HG02571 (cell line): ENCODE data around the gene NUAK1.

Source experiments
- ATAC-seq: cut with Tn5 transposase; IDR thresholded peaks from one replicate; pipeline ENCODE4 v1.9.1; 2021; ENCODE audit warnings: mild to moderate bottlenecking, moderate library complexity; ENCODE audit not compliant: unreplicated experiment

NUAK1 gene

GRCh38 chr12:106084014-106084671 is 54.6 kb downstream of the NUAK1 start:
- ATAC-seq = no peak

DNA sequence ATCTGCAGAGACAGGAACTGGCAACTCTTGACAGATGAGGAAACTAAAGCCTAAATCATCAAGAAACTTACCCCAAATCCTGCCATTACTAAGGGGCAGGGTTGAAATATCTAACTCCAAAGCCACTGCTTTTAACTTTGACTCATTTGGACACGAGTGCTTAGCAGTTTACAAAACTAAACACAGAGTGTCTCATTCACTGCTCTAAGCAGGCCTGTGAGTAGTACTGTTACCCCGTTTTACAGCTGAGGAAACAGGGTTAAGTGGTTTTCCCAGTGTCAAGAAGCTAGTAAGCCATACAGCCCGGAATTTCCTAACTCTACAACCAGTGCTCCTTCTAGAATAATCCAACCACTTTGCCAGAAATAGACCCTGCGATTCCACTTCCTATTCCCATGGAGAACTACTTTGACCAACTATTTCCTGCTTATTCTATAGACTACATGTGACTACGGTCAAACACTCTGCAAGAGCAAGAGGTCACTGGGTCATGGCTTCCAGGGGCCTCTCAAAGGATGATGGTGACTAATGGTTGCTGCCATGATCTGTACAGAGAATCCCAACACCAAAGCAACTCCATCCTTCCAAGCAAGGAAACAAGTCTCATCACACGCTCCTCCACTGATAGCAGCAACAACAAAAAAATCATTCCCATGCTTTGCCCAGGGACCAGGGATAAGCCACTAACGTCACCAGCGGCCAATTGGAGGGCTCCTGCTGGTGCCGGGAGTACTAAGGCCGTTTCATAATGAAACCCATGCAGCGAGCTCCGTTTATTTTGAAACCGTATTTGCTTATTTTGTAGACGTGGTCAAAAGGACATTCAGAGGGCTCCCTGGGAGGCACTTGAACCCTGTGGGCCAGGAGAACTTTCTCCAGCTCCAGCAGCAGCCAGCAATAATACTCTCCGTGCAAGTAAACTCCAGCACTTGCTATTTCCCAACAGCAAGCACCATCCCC is 56.3 kb downstream of the NUAK1 start:
- no peak for ATAC-seq

DNA sequence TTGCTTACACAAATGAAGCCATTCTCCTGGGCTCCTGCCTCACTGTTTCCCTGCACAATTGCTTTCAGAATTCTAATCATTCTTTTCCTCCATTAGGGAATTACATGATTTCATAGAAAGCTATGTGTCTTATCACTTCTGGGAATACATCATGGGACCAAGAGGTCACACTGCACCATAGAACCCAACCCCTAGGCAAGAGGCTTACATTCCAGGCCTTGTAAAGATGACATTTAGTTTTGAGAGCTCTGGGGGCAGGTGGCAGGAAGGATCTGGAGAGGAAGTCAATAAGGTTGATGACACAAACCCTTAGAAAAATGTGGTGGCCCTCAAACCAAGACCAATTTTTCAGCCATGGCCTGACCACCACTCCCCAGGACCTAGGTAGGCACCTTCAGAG is 57.1 kb downstream of the NUAK1 start:
- ATAC-seq = no peak

GRCh38 chr12:106080791-106081170 is 58.0 kb downstream of the NUAK1 start:
- ATAC-seq = no peak

DNA sequence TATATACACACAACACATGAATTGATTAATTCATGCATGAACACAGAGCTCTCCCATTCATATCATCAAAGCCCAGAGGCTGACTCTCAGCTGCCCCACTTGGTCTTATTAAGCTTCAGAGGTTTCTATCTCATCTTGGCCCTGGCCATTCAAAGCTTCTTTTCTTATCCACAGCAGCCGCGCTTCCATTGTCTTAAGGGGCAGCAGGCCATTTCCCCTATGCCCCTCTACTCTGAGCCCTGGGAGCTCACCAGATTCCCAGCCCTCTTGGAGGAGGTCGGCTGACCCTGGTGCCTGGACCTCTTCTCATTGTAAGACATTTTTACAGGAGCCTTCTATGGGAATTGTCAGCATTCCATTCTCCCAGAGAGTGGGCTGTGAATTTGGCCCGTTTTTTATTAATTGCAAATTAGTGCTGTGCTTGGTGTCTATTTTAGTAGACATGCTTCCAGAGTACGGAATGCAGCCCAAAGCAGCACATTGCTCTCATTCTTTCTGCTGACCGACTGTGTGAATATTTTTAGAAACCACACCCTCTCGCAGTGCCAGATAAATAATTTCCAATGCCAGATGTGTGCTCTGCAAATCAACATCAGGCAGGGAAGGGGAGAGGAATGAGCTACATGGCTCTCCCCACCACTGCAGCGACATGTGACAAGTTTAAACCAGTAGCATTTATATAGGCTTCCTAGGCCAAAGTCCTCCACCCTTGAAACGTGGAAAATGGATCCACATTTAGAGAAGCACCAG is 58.5 kb downstream of the NUAK1 start:
- no peak for ATAC-seq

- no peak for ATAC-seq
Measured at GRCh38 chr12:106079148-106079738, 59.5 kb downstream of the NUAK1 start.

DNA sequence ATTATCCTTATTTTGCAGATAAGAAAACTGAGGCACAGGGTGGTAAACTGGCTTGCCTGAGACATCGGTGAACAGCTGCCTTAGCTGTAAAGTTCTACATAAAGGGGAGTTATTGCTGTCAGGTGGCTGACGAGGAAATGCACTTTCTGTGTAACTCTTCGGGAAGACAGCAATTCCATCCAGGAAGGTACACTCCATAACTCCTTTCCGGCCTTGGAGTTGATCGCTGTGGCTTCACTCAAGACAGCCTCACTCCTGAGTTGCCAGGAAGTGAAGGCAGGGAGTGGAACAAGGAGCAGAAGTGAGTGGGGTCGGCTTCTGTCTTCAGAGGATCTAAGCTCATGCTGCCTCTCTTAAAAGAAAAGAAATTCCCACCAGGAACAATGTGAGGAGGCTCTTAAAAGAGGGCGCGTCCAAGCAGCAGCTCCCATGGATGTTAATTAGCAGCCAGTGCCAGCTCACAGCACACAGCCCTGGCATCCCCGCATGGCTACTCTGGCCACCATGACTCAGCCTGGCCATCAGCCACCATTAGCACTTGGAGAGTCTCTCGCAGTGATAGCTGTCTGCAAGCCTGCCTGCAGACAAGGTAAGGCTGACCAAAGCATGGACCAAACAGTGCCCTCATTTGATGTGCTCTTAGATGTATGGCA is 60.3 kb downstream of the NUAK1 start:
- no peak for ATAC-seq

GRCh38 chr12:106074706-106075392 is 63.9 kb downstream of the NUAK1 start:
- ATAC-seq = no peak

GRCh38 chr12:106074361-106074705 is 64.4 kb downstream of the NUAK1 start:
- no peak for ATAC-seq

GRCh38 chr12:106073179-106073578 is 65.6 kb downstream of the NUAK1 start:
- ATAC-seq = no peak

DNA sequence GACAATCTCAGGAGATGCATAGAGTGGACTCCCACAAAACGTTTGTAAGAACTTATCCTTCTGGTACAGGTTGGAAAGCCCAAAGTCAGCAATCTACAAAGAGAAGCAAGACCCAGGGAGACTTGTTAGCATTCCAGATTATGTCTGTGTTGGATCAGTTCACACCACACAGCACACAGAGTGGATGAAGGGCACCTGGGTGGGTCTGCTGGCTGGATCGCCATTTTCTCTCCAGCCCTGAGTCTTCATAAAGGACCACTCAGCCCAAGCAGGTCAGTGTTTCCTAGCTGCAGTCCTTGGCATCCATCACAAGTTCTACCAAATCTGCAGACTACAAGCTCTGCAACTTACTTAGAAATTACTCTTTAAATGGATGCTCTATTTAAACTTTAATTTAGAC is 66.0 kb downstream of the NUAK1 start:
- no peak for ATAC-seq

GRCh38 chr12:106071686-106072085 is 67.1 kb downstream of the NUAK1 start:
- ATAC-seq = no peak

DNA sequence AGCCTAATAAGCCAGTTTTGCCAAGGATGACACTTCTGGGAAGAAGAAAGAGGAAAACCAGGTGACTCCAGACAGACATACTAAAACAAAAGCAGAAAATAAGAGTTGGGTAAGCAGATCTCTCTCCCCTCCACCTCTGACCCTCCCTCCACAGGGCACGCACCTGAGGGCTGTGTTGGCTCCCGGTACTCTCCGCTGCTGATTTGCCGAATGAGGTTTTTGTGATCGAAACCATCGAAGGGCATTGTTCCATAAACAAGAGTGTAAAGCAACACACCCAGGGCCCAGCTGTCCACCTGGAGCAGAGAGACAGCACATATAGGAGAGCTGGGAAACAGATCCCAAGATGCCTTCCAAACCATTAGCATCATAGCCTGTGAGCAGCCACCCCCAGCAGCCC is 68.1 kb downstream of the NUAK1 start:
- no peak for ATAC-seq

- no peak for ATAC-seq
Measured at GRCh38 chr12:106070147-106070546, 68.6 kb downstream of the NUAK1 start.

- ATAC-seq = no peak
Measured at GRCh38 chr12:106068296-106068695, 70.5 kb downstream of the NUAK1 start.

DNA sequence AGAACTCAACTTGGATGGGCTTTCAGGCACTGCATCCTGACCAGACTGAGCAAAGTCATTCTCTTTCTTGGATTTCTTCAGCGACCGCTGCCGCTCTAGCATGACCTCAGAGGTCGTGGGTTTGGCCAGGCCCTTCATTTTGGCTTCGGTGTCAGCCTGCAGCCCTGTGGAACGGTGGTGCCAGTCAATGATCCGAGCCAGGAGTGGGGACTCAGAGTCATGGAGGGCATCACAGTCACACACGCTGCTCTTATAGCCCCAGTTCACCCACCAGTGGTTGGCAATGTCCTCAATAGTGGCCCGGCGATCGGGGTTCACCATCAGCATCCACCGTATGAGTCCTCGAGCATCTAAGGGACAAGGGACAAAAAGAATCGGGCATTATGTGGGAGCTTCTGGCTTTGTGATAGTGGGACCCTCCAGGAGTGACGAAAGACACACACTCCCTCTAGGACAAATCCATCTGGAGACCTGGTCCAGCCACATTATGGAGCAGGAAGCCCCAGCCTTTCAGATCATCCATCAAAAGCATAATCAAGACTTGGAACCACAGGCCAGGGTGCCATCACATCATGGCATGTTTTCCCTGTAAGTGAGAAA is 71.0 kb downstream of the NUAK1 start:
- no peak for ATAC-seq

DNA sequence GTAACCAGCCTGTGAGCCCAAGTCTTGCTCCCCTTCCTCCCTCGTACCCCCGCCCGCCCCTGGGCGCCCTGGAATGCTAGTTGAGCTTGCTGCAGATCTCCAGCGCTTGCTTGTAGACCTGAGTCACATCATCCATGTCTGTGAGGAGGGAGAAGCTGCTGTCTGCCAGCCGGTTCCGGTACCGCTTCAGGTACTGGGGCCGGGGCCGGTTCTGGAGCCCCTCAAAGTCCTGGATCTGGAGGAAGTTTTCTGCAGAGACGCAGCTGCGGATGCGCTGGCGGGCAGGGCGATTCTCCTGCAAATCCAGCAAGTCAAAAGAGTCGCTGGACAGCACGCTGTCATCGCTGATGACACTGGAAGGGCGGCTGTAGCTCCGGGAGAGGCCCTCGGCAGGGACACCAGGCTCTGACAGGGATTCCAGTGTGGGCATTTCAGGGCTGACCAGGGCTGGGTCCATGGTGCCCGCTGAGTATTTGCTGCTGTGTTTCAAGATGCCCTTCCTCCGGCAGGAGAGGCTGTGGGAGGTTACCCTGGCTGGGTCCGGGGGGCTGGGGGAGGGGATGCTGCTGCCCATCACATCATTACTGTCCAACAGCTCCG is 71.9 kb downstream of the NUAK1 start:
- no peak for ATAC-seq

- ATAC-seq = no peak
Measured at GRCh38 chr12:106066051-106066705, 72.6 kb downstream of the NUAK1 start.

GRCh38 chr12:106065506-106065905 is 73.2 kb downstream of the NUAK1 start:
- ATAC-seq = no peak
